LNCAP (cell line): ENCODE data around the gene RPTOR.

Experiments
- TF ChIP-seq, protein P1 (sequence below): fragments of 450-650 bp; IDR thresholded peaks from 2 replicates; pipeline ENCODE4 v1.5.1; 2017; ENCODE audit warnings: mild to moderate bottlenecking

RPTOR gene

DNA sequence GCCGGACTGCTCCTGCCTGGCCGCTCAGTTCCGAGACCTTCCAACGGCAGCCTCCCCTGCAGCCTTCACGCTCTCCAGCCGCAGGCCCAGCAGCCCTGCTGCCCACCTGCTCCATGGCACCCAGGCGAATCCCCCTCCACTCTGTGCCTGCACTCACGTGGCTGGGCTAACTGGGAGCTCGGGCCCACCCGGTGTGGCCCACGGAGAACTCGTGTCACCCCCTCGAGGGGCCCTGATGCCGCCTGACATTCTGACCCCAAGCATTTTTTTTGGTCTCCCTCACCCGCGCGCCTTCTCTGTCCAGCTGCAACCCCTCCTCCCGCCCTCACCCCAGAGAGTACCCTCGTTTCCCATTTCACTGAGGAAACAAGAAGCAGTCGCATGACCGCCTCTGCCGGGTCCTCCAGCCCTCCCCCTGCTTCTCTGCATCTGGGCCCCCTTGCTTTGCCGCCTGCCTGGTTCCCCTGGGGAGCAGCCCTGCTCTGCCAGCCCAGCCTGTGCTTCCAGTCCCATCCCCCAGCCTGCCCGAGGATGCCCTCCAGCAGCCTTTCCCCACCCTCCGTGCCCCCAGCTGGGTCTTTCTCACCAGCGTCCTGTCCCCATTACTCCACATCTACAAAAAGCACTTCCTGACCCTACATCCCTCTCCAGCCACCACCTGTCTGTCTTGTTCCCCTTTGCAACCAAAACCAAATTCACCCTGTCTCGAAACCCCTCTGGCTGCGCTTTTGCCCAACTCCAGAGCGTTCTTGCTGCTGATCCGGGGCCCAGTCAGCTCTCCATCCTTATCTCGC lies 300.6 kb downstream of the RPTOR start:
- TF ChIP-seq, protein P1, sequence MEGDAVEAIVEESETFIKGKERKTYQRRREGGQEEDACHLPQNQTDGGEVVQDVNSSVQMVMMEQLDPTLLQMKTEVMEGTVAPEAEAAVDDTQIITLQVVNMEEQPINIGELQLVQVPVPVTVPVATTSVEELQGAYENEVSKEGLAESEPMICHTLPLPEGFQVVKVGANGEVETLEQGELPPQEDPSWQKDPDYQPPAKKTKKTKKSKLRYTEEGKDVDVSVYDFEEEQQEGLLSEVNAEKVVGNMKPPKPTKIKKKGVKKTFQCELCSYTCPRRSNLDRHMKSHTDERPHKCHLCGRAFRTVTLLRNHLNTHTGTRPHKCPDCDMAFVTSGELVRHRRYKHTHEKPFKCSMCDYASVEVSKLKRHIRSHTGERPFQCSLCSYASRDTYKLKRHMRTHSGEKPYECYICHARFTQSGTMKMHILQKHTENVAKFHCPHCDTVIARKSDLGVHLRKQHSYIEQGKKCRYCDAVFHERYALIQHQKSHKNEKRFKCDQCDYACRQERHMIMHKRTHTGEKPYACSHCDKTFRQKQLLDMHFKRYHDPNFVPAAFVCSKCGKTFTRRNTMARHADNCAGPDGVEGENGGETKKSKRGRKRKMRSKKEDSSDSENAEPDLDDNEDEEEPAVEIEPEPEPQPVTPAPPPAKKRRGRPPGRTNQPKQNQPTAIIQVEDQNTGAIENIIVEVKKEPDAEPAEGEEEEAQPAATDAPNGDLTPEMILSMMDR = no peak

DNA sequence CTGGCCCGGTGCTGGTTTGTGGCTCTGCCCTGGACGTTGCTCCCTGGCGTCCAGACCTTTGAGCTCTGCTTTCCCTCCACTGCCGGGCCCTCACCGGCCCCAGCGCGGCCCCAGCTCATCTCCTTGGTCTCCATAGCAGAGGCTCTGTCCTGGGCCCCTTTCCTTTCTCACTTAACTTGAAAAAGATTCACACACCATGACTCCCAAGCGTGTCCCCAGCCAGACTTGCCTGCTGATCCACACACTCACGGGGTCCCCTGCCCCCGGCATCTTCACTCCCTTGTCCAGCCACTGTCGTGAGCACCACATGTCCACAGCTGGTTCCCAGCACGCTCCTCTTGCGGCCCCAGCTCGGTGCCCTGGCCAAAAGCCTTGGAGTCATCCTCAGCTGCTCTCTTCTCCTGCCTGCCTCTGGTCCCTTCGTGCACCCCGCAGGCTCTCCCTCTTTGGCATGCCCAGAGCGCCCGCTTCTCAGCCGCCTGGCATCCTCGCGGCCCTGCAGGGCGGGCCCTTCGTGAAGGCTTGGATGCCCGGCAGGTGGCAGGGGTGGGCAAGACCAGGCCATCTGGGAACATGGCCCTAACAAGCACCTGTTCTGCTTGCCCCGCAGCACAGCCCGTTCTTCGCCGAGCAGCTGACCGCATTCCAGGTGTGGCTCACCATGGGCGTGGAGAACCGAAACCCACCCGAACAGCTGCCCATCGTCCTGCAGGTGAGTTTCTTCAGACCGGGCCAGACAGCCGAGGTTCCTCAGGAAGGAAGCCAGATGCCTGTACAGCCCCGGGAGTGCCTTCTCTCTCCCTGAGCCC lies 301.4 kb downstream of the RPTOR start:
- TF ChIP-seq, protein P1 = no peak

DNA sequence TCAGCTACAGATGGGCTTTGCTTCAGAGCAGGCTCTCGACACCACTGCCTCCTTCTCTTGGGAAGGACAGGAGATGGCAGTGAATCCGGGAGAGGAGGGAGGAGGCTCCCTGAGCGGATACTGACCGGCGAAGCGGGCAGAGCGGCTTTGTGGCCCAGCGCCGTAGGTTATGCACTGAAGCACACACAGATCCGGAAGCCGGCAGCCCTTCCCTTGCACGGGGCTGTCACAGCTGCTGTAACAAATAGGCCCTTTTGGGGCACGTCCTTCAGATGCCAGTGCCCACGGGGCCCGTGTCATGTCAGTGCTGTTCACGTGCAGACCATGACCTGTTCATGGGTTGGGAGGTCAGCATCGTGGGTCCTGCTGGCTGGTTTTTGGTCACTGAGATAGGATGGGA lies 302.3 kb downstream of the RPTOR start:
- TF ChIP-seq, protein P1 = no peak

DNA sequence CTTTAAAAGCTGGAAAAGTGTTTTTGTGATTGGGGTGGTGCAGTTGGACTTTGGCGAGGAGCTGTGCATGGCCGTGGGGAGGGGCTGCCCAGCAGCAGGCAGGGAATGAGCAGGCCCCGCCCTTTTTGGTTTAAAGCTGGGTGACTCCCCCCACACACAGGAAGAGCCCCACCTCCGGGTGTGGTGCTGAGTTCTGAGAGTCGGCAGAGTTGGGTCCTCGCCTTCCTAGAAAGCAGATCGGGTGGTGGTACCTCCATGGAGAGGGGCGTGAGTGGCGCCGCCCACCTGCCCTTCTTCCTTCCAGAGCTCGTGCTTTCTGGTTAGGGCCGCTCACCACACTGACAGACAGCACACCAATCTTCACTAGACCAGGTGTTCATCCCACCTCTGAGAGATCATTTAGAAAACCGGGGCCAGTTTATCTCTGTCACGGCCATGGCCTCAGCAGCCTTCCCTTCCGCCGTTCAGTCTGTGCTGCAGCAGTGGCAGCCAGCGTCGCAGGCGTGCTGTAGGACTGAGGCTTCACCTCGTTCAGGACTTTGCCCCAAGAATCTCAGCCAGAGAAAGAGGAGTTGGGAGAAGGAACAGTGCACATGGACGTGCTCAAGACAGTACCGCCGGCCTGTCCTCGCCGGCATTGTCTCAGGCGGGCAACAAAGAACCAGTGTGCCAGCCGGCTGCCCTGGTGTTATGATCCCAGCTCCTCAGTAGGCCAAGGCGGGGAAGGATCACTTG lies 303.0 kb downstream of the RPTOR start:
- TF ChIP-seq, protein P1 = no peak

DNA sequence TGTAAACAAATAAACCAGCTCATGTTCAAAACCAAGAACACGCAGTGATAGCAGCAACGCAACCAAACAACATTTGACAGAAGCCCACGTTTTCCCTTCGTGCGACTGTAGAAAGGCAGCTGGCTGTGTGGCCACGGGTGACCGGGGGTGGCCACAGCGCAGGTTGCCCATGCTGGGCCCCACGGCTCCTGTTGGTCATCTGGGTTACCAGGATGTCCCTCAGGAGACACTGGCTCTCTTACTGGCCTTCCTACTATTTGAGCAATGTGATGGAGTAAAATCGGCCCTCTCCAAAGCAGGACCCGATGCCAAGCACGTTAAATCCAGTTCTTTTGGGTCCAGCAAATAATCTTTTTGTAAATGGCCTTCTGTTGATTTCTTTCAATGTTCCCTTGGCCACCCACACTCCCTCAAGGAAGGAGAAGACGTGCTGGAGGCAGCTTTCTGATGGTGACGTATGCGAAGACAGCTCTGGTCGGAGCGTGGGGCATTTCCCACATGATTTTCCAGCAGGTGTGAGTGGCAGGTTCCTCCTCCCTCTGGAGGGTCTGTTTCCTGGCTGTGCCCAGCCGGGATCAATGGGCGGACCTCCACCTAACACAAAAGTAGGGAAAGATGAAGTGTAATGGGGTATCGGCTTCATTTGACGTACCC lies 303.9 kb downstream of the RPTOR start:
- TF ChIP-seq, protein P1 = no peak

DNA sequence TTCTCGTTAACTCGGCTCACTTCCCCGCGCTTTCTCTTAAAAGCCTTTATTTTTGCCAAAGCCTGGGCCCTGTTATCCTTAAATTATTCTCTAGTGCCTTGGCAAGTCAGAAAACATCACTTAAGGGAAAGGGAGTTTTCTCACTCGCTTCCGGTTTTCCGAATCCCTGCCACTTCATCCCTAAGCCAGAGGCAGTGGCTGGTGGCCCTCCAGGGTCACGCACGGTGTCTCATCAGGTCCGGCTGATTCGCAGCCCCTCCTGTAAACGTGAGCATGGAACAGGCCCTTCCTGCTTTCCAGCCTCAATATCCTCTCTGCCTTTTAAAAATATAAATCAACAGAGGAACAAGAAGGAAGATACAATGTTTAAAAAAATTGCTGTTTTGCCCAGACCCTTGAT lies 304.5 kb downstream of the RPTOR start:
- TF ChIP-seq, protein P1 = no peak

DNA sequence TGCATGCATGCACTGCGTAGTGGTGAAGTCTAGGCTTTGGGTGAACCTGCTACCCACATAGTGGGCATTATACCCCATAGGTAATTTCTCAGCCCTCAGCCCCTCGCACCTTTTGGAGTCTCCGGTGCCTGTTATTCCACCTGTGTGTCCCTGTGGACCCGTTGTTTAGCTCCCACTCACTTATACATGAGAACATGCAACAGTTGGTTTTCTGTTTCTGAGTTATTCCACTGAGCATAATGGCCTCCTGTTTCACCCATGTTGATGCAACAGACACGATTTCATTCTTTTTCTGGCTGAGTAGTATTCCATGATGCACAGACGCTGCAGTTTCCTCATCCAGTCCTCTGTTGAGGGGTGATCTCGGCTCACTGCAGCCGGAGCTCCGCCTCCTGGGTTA lies 305.5 kb downstream of the RPTOR start:
- TF ChIP-seq, protein P1 = no peak
